K562 (cell line): ENCODE results near the gene PRR35. TPM values are rescaled to one million over a fixed set of nuclear protein-coding genes. Genes with fewer than 3 reads are reported as not detected.

ENCODE experiments used
- ATF3 ChIP-seq, 2 experiments: fragments of 450-650 bp in 1 of 2; sonication (generic) in 1 of 2; formaldehyde crosslinking in 1 of 2; IDR thresholded peaks in 1 of 2; conservative IDR thresholded peaks in 1 of 2; 2 replicates each; pipeline versions ENCODE4 v1.6.1 to v1.8.1; 2016 to 2023; ENCODE audit warnings: mild to moderate bottlenecking in 2 of 2, moderate library complexity in 2 of 2, inconsistent platforms in 1 of 2, missing genetic modification reagents in 1 of 2
- CBFA2T3 ChIP-seq: fragments of 450-650 bp; IDR thresholded peaks from 2 replicates; pipeline ENCODE4 v1.6.1; 2017
- CBX5 ChIP-seq: IDR thresholded peaks from 2 replicates; pipeline ENCODE4 v1.6.1; 2014; ENCODE audit warnings: low read depth, borderline replicate concordance
- CREB3L1 ChIP-seq: fragments of 450-650 bp; IDR thresholded peaks from 2 replicates; pipeline ENCODE4 v1.6.1; 2014; ENCODE audit warnings: low read depth, mild to moderate bottlenecking, moderate library complexity, borderline replicate concordance
- MITF ChIP-seq: IDR thresholded peaks from 2 replicates; pipeline ENCODE4 v1.6.1; 2014; ENCODE audit warnings: antibody characterized with exemption
- NR2F6 ChIP-seq: fragments of 450-650 bp; formaldehyde crosslinking; IDR thresholded peaks from 2 replicates; pipeline ENCODE4 v1.4.0; 2020; ENCODE audit warnings: mild to moderate bottlenecking
- PHTF2 ChIP-seq: fragments of 250-450 bp; sonication (Bioruptor Pico); IDR thresholded peaks from 2 replicates; pipeline ENCODE4 v1.5.0; 2021; ENCODE audit warnings: mild to moderate bottlenecking
- SMARCA4 ChIP-seq: fragments of 450-650 bp; IDR thresholded peaks from 2 replicates; pipeline ENCODE4 v1.6.1; 2016
- SP2 ChIP-seq: IDR thresholded peaks from 2 replicates; pipeline ENCODE4 v1.6.1; 2011; ENCODE audit warnings: mild to moderate bottlenecking, low read depth, low read length, moderate library complexity; ENCODE audit not compliant: poor library complexity, severe bottlenecking; ENCODE audit errors: extremely low read depth
- TAL1 ChIP-seq: fragments of 450-650 bp; IDR thresholded peaks from 2 replicates; pipeline ENCODE4 v1.6.1; 2016; ENCODE audit warnings: mild to moderate bottlenecking
- TCFL5 ChIP-seq: fragments of 250-450 bp; sonication (Bioruptor Pico); conservative IDR thresholded peaks from 2 replicates; pipeline ENCODE4 v1.6.1; 2021; ENCODE audit warnings: mild to moderate bottlenecking, moderate library complexity, matching md5 sums
- WHSC1 ChIP-seq: IDR thresholded peaks from one replicate; pipeline ENCODE4 v1.6.1; 2012; ENCODE audit warnings: low read length, control low read depth, inconsistent platforms
- ZBTB11 ChIP-seq, 3 experiments: fragments of 200-800 bp in 1 of 3; fragments of 250-450 bp in 1 of 3; fragments of 450-650 bp in 1 of 3; sonication (Bioruptor Pico) in 1 of 3; sonication (Bioruptor generic) in 1 of 3; formaldehyde crosslinking in 1 of 3; IDR thresholded peaks; 2 replicates each; pipeline versions ENCODE4 v1.6.1 to v1.8.0; 2016 to 2022; ENCODE audit warnings: mild to moderate bottlenecking in 2 of 3, missing genetic modification characterization in 2 of 3, missing compliant biosample characterization in 1 of 3, moderate library complexity in 1 of 3
- ZNF518B ChIP-seq: fragments of 250-450 bp; sonication (Bioruptor Pico); IDR thresholded peaks from 2 replicates; pipeline ENCODE4 v1.5.0; 2021; ENCODE audit warnings: mild to moderate bottlenecking, moderate library complexity
- ZNF644 ChIP-seq: fragments of 200-800 bp; sonication (Bioruptor generic); IDR thresholded peaks from 2 replicates; pipeline ENCODE4 v1.6.1; 2016; ENCODE audit warnings: low read depth, missing genetic modification characterization, missing compliant biosample characterization
- polyA plus RNA-seq, 8 experiments: library from polyadenylated mRNA; depleted of rRNA in 4 of 8; stranded (reverse) in 5 of 8; unstranded in 3 of 8; fragments of >200 nt; fragmentation: Nextera tagmentation in 2 of 8; fragmentation: Illumina TruSeq in 1 of 8; extraction: Ambion mirVana in 2 of 8; extraction: Trizol in 1 of 8; gene quantifications; 2 replicates each; pipeline versions ENCODE4 v1.2.1 to v1.2.3, GENCODE V29; 2011 to 2014; ENCODE audit warnings: inconsistent platforms in 1 of 8, missing spikeins in 1 of 8
- total RNA-seq, 7 experiments: library from RNA; depleted of rRNA in 6 of 7; stranded (reverse); fragments of >200 nt in 6 of 7; fragmentation: Illumina TruSeq in 2 of 7; extraction: Trizol in 2 of 7; gene quantifications; 2 replicates each; pipeline versions ENCODE4 v1.2.1 to v1.2.3, GENCODE V29; 2011 to 2021; ENCODE audit warnings: low replicate concordance in 1 of 7

Gene PRR35
- total and polyA plus RNA-seq, 9 of the 15 experiments (the other 6 are each of a cell fraction or from before 2014, with no cell fraction given): 0.17 to 0.45 (median 0.21) TPM; not detected in 5

- peak; percentile 56; the same call in 1 of the 2 replicates for TF ChIP-seq MITF
- TF ChIP-seq NR2F6 (CRISPR knock-in tag): no peak
- TF ChIP-seq TCFL5: no peak
- no peak for TF ChIP-seq PHTF2 (CRISPR knock-in tag)
- TF ChIP-seq ATF3 (IDR thresholded peaks at IDR 0.05): peak; percentile 92
- peak; percentile 92 for TF ChIP-seq ATF3 (CRISPR knock-in tag; conservative IDR thresholded peaks at IDR 0.05)
- TF ChIP-seq ZNF518B (CRISPR knock-in tag): no peak
- TF ChIP-seq ZNF644: peak; percentile 36; the same call in 1 of the 2 replicates
- TF ChIP-seq CBFA2T3: peak; percentile 77
- TF ChIP-seq SP2: no peak
- TF ChIP-seq WHSC1: no peak
- peak; percentile 37; the same call in 1 of the 2 replicates for TF ChIP-seq TAL1
- TF ChIP-seq SMARCA4: peak; percentile 85
- TF ChIP-seq ZBTB11 (CRISPR knock-in tag; IDR thresholded peaks at IDR 0.05): peak in 1 of 3 experiments; percentile 86; a peak in 2 of 6 replicates
- no peak; the same call in 1 of the 2 replicates for TF ChIP-seq CREB3L1
- no peak for TF ChIP-seq CBX5
Observed at GRCh38 chr16:566475-567372, 6.5 kb downstream of the PRR35 start, which contains the start of gene NHLRC4 (continued).
